K562 (cell line): ENCODE data around the gene GBX1. TPM values are rescaled to one million over a fixed set of nuclear protein-coding genes. Genes with fewer than 3 reads are reported as not detected.

Source experiments
- ATAC-seq: fragments of 200-7000 bp; cut with Tn5 transposase; 3 replicates; pipeline ENCODE4 v1.9.1; 2020; ENCODE audit warnings: moderate library complexity
- BruUV-seq: library from RNA; stranded (reverse); fragments of 400-500 nt; replicated peaks from 2 replicates; lab custom pipeline; 2021; lab: Mats Ljungman, UMichigan
- CTCF ChIA-PET: fragments of 300-600 bp; formaldehyde crosslinking; extraction: SDS; loops from one replicate; lab custom pipeline; 2021; ENCODE audit warnings: low intra/inter-chr PET ratio; lab: Yijun Ruan, JAX
- POLR2A ChIA-PET: fragments of 300-600, 350-650 bp; sonication (Branson Sonifier 250); formaldehyde crosslinking; extraction: SDS; loops from one replicate; lab custom pipeline; 2021; ENCODE audit warnings: antibody characterized with exemption, inconsistent platforms; lab: Yijun Ruan, JAX
- DNase-seq, 4 experiments: peaks; one replicate each; pipeline versions ENCODE4 v3.0.0 to v3.0.0-alpha.2; 2011 to 2018; ENCODE audit warnings: low spot score in 3 of 4, mixed read lengths in 3 of 4; ENCODE audit errors: extremely low read depth in 1 of 4
- FAIRE-seq: peaks from 2 replicates; lab custom pipeline; 2011; peaks lifted over from hg19 to GRCh38; lab: Jason Lieb, UNC
- H2AFZ ChIP-seq: 2 replicates; pipeline ENCODE4 v1.6.0; 2011; ENCODE audit warnings: low read depth, low read length, control low read depth, inconsistent platforms
- H3K27ac ChIP-seq: fragments of 200-600 bp; 3 replicates; pipeline ENCODE4 v1.8.0; 2011; ENCODE audit warnings: low read depth, mild to moderate bottlenecking, control low read depth, inconsistent platforms, low read length, moderate library complexity, mixed read lengths; ENCODE audit errors: extremely low read depth
- H3K27me3 ChIP-seq, 2 experiments: fragments of 300-600 bp in 1 of 2; 2 replicates in 1 of 2; 3 replicates in 1 of 2; pipeline versions ENCODE4 v1.6.0 to v1.8.0; 2011; ENCODE audit warnings: inconsistent platforms in 2 of 2, low read length in 2 of 2, mild to moderate bottlenecking in 1 of 2, mixed read lengths in 1 of 2, moderate library complexity in 1 of 2; ENCODE audit not compliant: control insufficient read depth in 2 of 2, insufficient read depth in 2 of 2
- H3K36me3 ChIP-seq: fragments of 300-600 bp; 3 replicates; pipeline ENCODE4 v1.8.0; 2011; ENCODE audit warnings: mild to moderate bottlenecking, low read length, inconsistent platforms; ENCODE audit not compliant: control insufficient read depth, insufficient read depth
- H3K4me1 ChIP-seq, 2 experiments: fragments of 200-600 bp in 1 of 2; replicated peaks in 1 of 2; 2 replicates in 1 of 2; 3 replicates in 1 of 2; pipeline versions ENCODE4 v1.5.1 to v1.8.0; 2011; ENCODE audit warnings: inconsistent platforms in 2 of 2, low read length in 2 of 2, mild to moderate bottlenecking in 1 of 2, mixed read lengths in 1 of 2, moderate library complexity in 1 of 2; ENCODE audit not compliant: control insufficient read depth in 2 of 2, insufficient read depth in 2 of 2
- H3K4me2 ChIP-seq: 2 replicates; pipeline ENCODE4 v1.6.1; 2011; ENCODE audit warnings: low read length, control low read depth, inconsistent platforms, mixed read lengths; ENCODE audit not compliant: insufficient read depth
- H3K4me3 ChIP-seq: fragments of 200-600 bp; sonication (generic), shearing (Covaris generic); 2 replicates; pipeline ENCODE4 v1.5.1; 2016; ENCODE audit warnings: control low read depth, inconsistent platforms
- H3K79me2 ChIP-seq: fragments of 200-600 bp; 3 replicates; pipeline ENCODE4 v1.8.0; 2011; ENCODE audit warnings: low read length, inconsistent platforms; ENCODE audit not compliant: control insufficient read depth, insufficient read depth
- H3K9ac ChIP-seq, 2 experiments: 2 replicates each; pipeline versions ENCODE4 v1.6.0 to v1.6.1; 2011; ENCODE audit warnings: low read depth in 2 of 2, low read length in 2 of 2, control low read depth in 1 of 2, inconsistent platforms in 1 of 2, mild to moderate bottlenecking in 1 of 2, mixed read lengths in 1 of 2; ENCODE audit not compliant: insufficient read depth in 1 of 2
- H3K9me1 ChIP-seq: one replicate; pipeline ENCODE4 v1.6.0; 2011; ENCODE audit warnings: inconsistent platforms, mild to moderate bottlenecking, low read length, moderate library complexity; ENCODE audit not compliant: control insufficient read depth, insufficient read depth
- H3K9me3 ChIP-seq: replicated peaks from 2 replicates; pipeline ENCODE4 v1.5.1; 2011; ENCODE audit warnings: low read depth, low read length, inconsistent platforms; ENCODE audit not compliant: control insufficient read depth, insufficient read depth
- H4K20me1 ChIP-seq: replicated peaks from 2 replicates; pipeline ENCODE4 v1.6.1; 2011; ENCODE audit warnings: low read length, inconsistent platforms, mixed read lengths; ENCODE audit not compliant: control insufficient read depth, insufficient read depth
- EGR1 ChIP-seq: fragments of 450-650 bp; conservative IDR thresholded peaks from 2 replicates; pipeline ENCODE4 v1.6.1; 2017; ENCODE audit warnings: mild to moderate bottlenecking
- HMGN3 ChIP-seq: IDR thresholded peaks from 2 replicates; pipeline ENCODE4 v1.6.1; 2011; ENCODE audit warnings: borderline replicate concordance, low read depth, mild to moderate bottlenecking, mixed read lengths, low read length; ENCODE audit not compliant: insufficient read length; ENCODE audit errors: extremely low read depth
- LARP7 ChIP-seq: fragments of 450-650 bp; IDR thresholded peaks from 2 replicates; pipeline ENCODE4 v1.6.1; 2016
- ZNF707 ChIP-seq: fragments of 250-450 bp; sonication (Bioruptor Pico); conservative IDR thresholded peaks from 2 replicates; pipeline ENCODE4 v1.8.0; 2022; ENCODE audit warnings: inconsistent platforms, mild to moderate bottlenecking, moderate library complexity
- WGBS: fragments of 100-300 bp; shearing (Covaris generic); methylation state at CpG from one replicate; pipeline ENCODE4 v1.1.6; 2016; ENCODE audit warnings: low coverage, mixed read lengths; ENCODE audit not compliant: insufficient coverage; ENCODE audit errors: missing lambda C conversion rate; 5-methylcytosine and 5-hydroxymethylcytosine counted together
- in situ Hi-C: fragments of 300-500 bp; cut with MboI; formaldehyde crosslinking; loops from 4 replicates; pipeline ENCODE4 v1.15.0; 2018; ENCODE audit warnings: inconsistent platforms, mixed read lengths
- intact Hi-C: fragments of 100-400 bp; cut with micrococcal nuclease; formaldehyde crosslinking; loops from 2 replicates; pipeline ENCODE4 v1.14.2; 2022
- polyA plus RNA-seq, 8 experiments: library from polyadenylated mRNA; depleted of rRNA in 4 of 8; stranded (reverse) in 5 of 8; unstranded in 3 of 8; fragments of >200 nt; fragmentation: Nextera tagmentation in 2 of 8; fragmentation: Illumina TruSeq in 1 of 8; extraction: Ambion mirVana in 2 of 8; extraction: Trizol in 1 of 8; gene quantifications; 2 replicates each; pipeline versions ENCODE4 v1.2.1 to v1.2.3, GENCODE V29; 2011 to 2014; ENCODE audit warnings: inconsistent platforms in 1 of 8, missing spikeins in 1 of 8
- total RNA-seq, 7 experiments: library from RNA; depleted of rRNA in 6 of 7; stranded (reverse); fragments of >200 nt in 6 of 7; fragmentation: Illumina TruSeq in 2 of 7; extraction: Trizol in 2 of 7; gene quantifications; 2 replicates each; pipeline versions ENCODE4 v1.2.1 to v1.2.3, GENCODE V29; 2011 to 2021; ENCODE audit warnings: low replicate concordance in 1 of 7

The GBX1 gene
- total and polyA plus RNA-seq, 9 of the 15 experiments (the other 6 are each of a cell fraction or from before 2014, with no cell fraction given), result not detected

DNA sequence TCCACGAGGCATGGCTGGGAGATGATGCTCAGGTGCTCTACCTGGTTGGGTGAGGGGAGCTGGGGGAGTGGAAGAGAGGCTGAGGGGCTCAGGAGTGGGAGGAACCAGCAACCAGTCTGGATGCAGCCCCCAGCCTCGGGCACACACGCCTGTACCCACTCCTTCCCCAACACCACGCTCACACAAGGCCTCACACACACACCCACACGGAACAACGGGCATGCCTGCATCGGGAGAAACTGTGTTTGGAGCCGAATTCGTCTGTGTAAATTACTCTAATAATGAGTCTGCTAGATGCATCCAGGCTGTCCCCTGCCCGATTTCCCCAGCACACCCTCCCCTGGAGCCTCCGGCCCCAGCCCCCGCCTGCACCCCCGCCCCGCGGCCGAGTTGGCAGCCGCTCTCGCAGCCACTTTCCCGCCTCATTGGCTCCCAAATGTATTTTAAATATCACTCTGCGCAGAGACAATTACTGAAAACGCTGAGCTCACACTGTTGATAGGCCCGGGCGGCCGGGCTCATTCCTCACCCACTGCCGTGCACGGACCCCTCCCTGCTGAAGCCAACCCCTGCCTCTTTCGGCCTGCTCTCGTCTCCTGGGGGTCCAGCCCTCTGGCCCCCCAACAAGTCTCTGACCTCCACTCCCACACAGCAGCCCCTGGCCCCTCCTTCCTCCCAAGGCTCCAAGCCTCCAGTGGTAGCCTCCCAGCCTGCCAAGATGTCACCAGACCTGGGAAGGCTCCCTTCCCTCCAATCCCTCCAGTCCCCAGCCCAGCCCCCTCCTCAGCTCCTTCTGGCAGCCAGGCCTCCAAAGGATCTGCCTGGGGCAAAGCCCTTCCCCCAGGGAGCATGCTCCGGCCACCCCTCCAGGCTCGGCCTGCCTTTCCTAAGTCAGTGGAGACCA is 31.7 kb upstream of the GBX1 start:
- Histone ChIP-seq H3K9me3 (no peaks in the 10 kb centered on the region), H2AFZ (no peak overlapping the region), H3K4me1 (peaks cover 0 to 7% of the 10 kb centered on the region in 2 experiments; a peak in 1 of 5 replicates), H3K9ac (peak overlapping the region in 1 of 2 experiments; percentile 49; a peak in 1 of 4 replicates), H4K20me1 (peaks cover 29% of the 10 kb centered on the region), H3K27me3 (peaks cover 87 to 92% of the 10 kb centered on the region in 2 experiments), H3K4me2 (no peak overlapping the region), H3K27ac (no peak overlapping the region), H3K4me3 (no peak overlapping the region), H3K79me2 (no peaks in the 10 kb centered on the region), H3K36me3 (no peaks in the 10 kb centered on the region), H3K9me1 (no peaks in the 10 kb centered on the region)
- in situ Hi-C loops, result no loop called here
- DNase-seq, result no peak
- TF ChIP-seq HMGN3 (peak; percentile 8), ZNF707 (CRISPR knock-in tag) (no peak)
- ChIA-PET CTCF (no interaction called here), POLR2A (interaction anchor here (0.6 to 1.1 kb wide), 3 partner anchors 10 to 224 kb away, joined by 3 to 4 read pairs (median 3); no protein-coding TSS in a partner anchor)
- FAIRE-seq, result no peak
- 4% methylated on average over 23 of the region's 30 CpGs for WGBS
- BruUV-seq, result no TSS peak
- intact Hi-C loops, result no loop called here
- ATAC-seq, result no peak

DNA sequence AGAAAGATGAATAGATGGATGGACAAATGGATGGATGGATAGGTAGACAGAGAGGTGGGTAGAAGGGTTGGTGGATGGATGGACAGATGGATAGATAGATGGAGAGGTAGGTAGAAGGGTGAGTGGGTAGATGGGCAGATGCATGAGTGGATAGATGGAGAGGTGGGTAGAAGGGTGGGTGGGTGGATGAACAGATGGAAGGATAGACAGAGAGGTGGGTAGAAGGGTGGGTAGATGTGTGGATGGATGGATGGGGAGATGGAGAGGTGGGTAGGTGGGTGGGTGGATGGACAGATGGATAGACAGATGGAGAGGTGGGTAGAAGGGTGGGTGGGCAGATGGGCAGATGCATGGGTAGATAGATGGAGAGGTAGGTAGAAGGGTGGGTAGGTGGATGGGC is 30.4 kb upstream of the GBX1 start:
- TF ChIP-seq EGR1 (0 out of 2 replicates have a peak, but pooled peaks have one; percentile 6), LARP7 (no peak)
- in situ Hi-C loops, result no loop called here
- H3K4me3 ChIP-seq, result no peak overlapping the region
- H3K27me3 ChIP-seq, result peaks cover 81 to 92% of the 10 kb centered on the region in 2 experiments
- DNase-seq (no peak), FAIRE-seq (no peak), ATAC-seq (no peak)
- no peak overlapping the region for H3K9ac ChIP-seq
- no peaks in the 10 kb centered on the region for H3K9me3 ChIP-seq
- no TSS peak for BruUV-seq
- H4K20me1 ChIP-seq, result peaks cover 33% of the 10 kb centered on the region
- no peak overlapping the region for H3K27ac ChIP-seq
- H3K4me1 ChIP-seq, result peaks cover 0 to 5% of the 10 kb centered on the region in 2 experiments; a peak in 1 of 5 replicates
- H3K79me2 ChIP-seq, result no peaks in the 10 kb centered on the region
- no peaks in the 10 kb centered on the region for H3K9me1 ChIP-seq
- ChIA-PET POLR2A (no interaction called here), CTCF (no interaction called here)
- no peak overlapping the region for H2AFZ ChIP-seq
- intact Hi-C loops, result no loop called here
- H3K4me2 ChIP-seq, result no peak overlapping the region
- H3K36me3 ChIP-seq, result no peaks in the 10 kb centered on the region
